Right atrium auricular region (tissue), 2 donors: ENCODE results near the gene CSGALNACT2. TPM values are rescaled to one million over a fixed set of nuclear protein-coding genes. Genes with fewer than 3 reads are reported as not detected.

Experiments used
- DNase-seq: peaks from one replicate; pipeline ENCODE4 v3.0.0-alpha.2; 2019; ENCODE audit warnings: low spot score
- H3K27ac ChIP-seq, 2 donors: fragments of 200-600 bp; sonication (generic); 1 replicate in 1 of 2; 2 replicates in 1 of 2; pipeline ENCODE4 v1.5.1; 2016 to 2019
- H3K27me3 ChIP-seq, 2 donors: fragments of 200-600 bp; sonication (generic); one replicate each; pipeline versions ENCODE4 v1.5.1 to v1.6.0; 2017 to 2019
- H3K36me3 ChIP-seq: fragments of 200-600 bp; sonication (generic); one replicate; pipeline ENCODE4 v1.5.1; 2016
- H3K4me1 ChIP-seq, 2 donors: fragments of 200-600 bp; sonication (generic); one replicate each; pipeline versions ENCODE4 v1.5.1 to v1.6.0; 2017 to 2019
- H3K4me3 ChIP-seq, 2 donors: fragments of 200-600 bp; sonication (generic); 1 replicate in 1 of 2; 2 replicates in 1 of 2; pipeline ENCODE4 v1.5.1; 2017 to 2019; ENCODE audit warnings: mild to moderate bottlenecking in 1 of 2, moderate library complexity in 1 of 2
- H3K9me3 ChIP-seq, 2 donors: fragments of 200-600 bp; sonication (generic); one replicate each; pipeline ENCODE4 v1.5.1; 2019
- CTCF ChIP-seq, 2 donors: fragments of 200-600 bp; sonication (generic); IDR thresholded peaks; one replicate each; pipeline ENCODE4 v1.5.1; 2019; ENCODE audit warnings: antibody characterized with exemption in 2 of 2
- total RNA-seq, 2 donors: library from RNA; depleted of rRNA; stranded (reverse); fragments of >200 nt; gene quantifications; one replicate each; pipeline ENCODE4 v1.1.0, GENCODE V29; 2016

CSGALNACT2 gene
- total RNA-seq, 2 donors from 2014 or later = 10.0 to 14.9 TPM

- DNase-seq = no peak
- no peak overlapping the region for H3K4me3 ChIP-seq
- H3K4me1 ChIP-seq = peaks cover 0 to 12% of the 10 kb centered on the region in 2 donors
- H3K36me3 ChIP-seq = no peaks in the 10 kb centered on the region
- TF ChIP-seq CTCF (IDR thresholded peaks at IDR 0.05) = no peak
- no peaks in the 10 kb centered on the region for H3K9me3 ChIP-seq
- no peak overlapping the region for H3K27ac ChIP-seq
- H3K27me3 ChIP-seq = no peaks in the 10 kb centered on the region
Measured at GRCh38 chr10:43215758-43216455, 77.7 kb downstream of the CSGALNACT2 start.

- no peak overlapping the region for H3K27ac ChIP-seq
- H3K27me3 ChIP-seq = no peaks in the 10 kb centered on the region
- peaks cover 0 to 12% of the 10 kb centered on the region in 2 donors for H3K4me1 ChIP-seq
- DNase-seq = no peak
- no peak overlapping the region for H3K4me3 ChIP-seq
- H3K9me3 ChIP-seq = no peaks in the 10 kb centered on the region
- no peak for TF ChIP-seq CTCF (IDR thresholded peaks at IDR 0.05)
- no peaks in the 10 kb centered on the region for H3K36me3 ChIP-seq
Measured at GRCh38 chr10:43216931-43217562, 78.8 kb downstream of the CSGALNACT2 start.

- DNase-seq = no peak
- no peak for TF ChIP-seq CTCF (IDR thresholded peaks at IDR 0.05)
- no peaks in the 10 kb centered on the region for H3K9me3 ChIP-seq
- no peaks in the 10 kb centered on the region for H3K36me3 ChIP-seq
- H3K4me1 ChIP-seq = peaks cover 0 to 12% of the 10 kb centered on the region in 2 donors
- H3K4me3 ChIP-seq = no peak overlapping the region
- H3K27ac ChIP-seq = no peak overlapping the region
- H3K27me3 ChIP-seq = no peaks in the 10 kb centered on the region
Measured at GRCh38 chr10:43217563-43218205, 79.4 kb downstream of the CSGALNACT2 start.

GRCh38 chr10:43218206-43218950 lies 80.1 kb downstream of the CSGALNACT2 start:
- Histone ChIP-seq H3K4me3 (no peak overlapping the region), H3K27me3 (no peaks in the 10 kb centered on the region), H3K36me3 (no peaks in the 10 kb centered on the region), H3K9me3 (no peaks in the 10 kb centered on the region), H3K27ac (no peak overlapping the region), H3K4me1 (peaks cover 0 to 12% of the 10 kb centered on the region in 2 donors)
- no peak for TF ChIP-seq CTCF (IDR thresholded peaks at IDR 0.05)
- no peak for DNase-seq

GRCh38 chr10:43218951-43219837 lies 80.9 kb downstream of the CSGALNACT2 start:
- Histone ChIP-seq H3K36me3 (no peaks in the 10 kb centered on the region), H3K9me3 (no peaks in the 10 kb centered on the region), H3K4me3 (no peak overlapping the region), H3K4me1 (peaks cover 0 to 12% of the 10 kb centered on the region in 2 donors), H3K27me3 (no peaks in the 10 kb centered on the region), H3K27ac (no peak overlapping the region)
- no peak for TF ChIP-seq CTCF (IDR thresholded peaks at IDR 0.05)
- DNase-seq = no peak
